Measurements from ENCODE around the gene KCNIP1.

KCNIP1 gene

GRCh38 chr5:170482511-170482910 is 21.3 kb upstream of the KCNIP1 start:
- Histone ChIP-seq H3K9me3 (ENCODE audit: control insufficient read depth, low read length) (no peaks in the 10 kb centered on the region), H3K27me3 (replicated peaks; ENCODE audit: control insufficient read depth, insufficient read depth, low read length, poor library complexity, severe bottlenecking) (no peaks in the 10 kb centered on the region), H3K36me3 (ENCODE audit: control insufficient read depth, insufficient read depth, low read length) (no peaks in the 10 kb centered on the region), H3K27ac (ENCODE audit: insufficient read depth, low read length, poor library complexity, severe bottlenecking) (no peak overlapping the region), H3K4me3 (ENCODE audit: insufficient read depth, low read depth, low read length, poor library complexity, severe bottlenecking) (no peak overlapping the region), H3K4me1 (ENCODE audit: control insufficient read depth, insufficient read depth, low read length, poor library complexity, severe bottlenecking) (no peaks in the 10 kb centered on the region)
- DNase-seq, result no peak

- H3K4me1 ChIP-seq (ENCODE audit: control insufficient read depth, insufficient read depth, low read length, poor library complexity, severe bottlenecking), result no peaks in the 10 kb centered on the region
- no peak overlapping the region for H3K27ac ChIP-seq (ENCODE audit: insufficient read depth, low read length, poor library complexity, severe bottlenecking)
- H3K27me3 ChIP-seq (replicated peaks; ENCODE audit: control insufficient read depth, insufficient read depth, low read length, poor library complexity, severe bottlenecking), result no peaks in the 10 kb centered on the region
- no peak overlapping the region for H3K4me3 ChIP-seq (ENCODE audit: insufficient read depth, low read depth, low read length, poor library complexity, severe bottlenecking)
- no peak for DNase-seq
- H3K9me3 ChIP-seq (ENCODE audit: control insufficient read depth, low read length), result no peaks in the 10 kb centered on the region
- H3K36me3 ChIP-seq (ENCODE audit: control insufficient read depth, insufficient read depth, low read length), result no peaks in the 10 kb centered on the region
Observed at GRCh38 chr5:170483701-170484458, 19.9 kb upstream of the KCNIP1 start.

- no peaks in the 10 kb centered on the region for H3K27me3 ChIP-seq (replicated peaks; ENCODE audit: control insufficient read depth, insufficient read depth, low read length, poor library complexity, severe bottlenecking)
- no peaks in the 10 kb centered on the region for H3K36me3 ChIP-seq (ENCODE audit: control insufficient read depth, insufficient read depth, low read length)
- H3K4me1 ChIP-seq (ENCODE audit: control insufficient read depth, insufficient read depth, low read length, poor library complexity, severe bottlenecking), result no peaks in the 10 kb centered on the region
- no peaks in the 10 kb centered on the region for H3K9me3 ChIP-seq (ENCODE audit: control insufficient read depth, low read length)
- H3K4me3 ChIP-seq (ENCODE audit: insufficient read depth, low read depth, low read length, poor library complexity, severe bottlenecking), result no peak overlapping the region
- H3K27ac ChIP-seq (ENCODE audit: insufficient read depth, low read length, poor library complexity, severe bottlenecking), result no peak overlapping the region
- DNase-seq, result no peak
Observed at GRCh38 chr5:170484459-170484831, 19.4 kb upstream of the KCNIP1 start.

GRCh38 chr5:170484847-170485615 is 18.8 kb upstream of the KCNIP1 start:
- Histone ChIP-seq H3K9me3 (ENCODE audit: control insufficient read depth, low read length) (no peaks in the 10 kb centered on the region), H3K4me1 (ENCODE audit: control insufficient read depth, insufficient read depth, low read length, poor library complexity, severe bottlenecking) (no peaks in the 10 kb centered on the region), H3K27me3 (replicated peaks; ENCODE audit: control insufficient read depth, insufficient read depth, low read length, poor library complexity, severe bottlenecking) (no peaks in the 10 kb centered on the region), H3K27ac (ENCODE audit: insufficient read depth, low read length, poor library complexity, severe bottlenecking) (no peak overlapping the region), H3K36me3 (ENCODE audit: control insufficient read depth, insufficient read depth, low read length) (no peaks in the 10 kb centered on the region), H3K4me3 (ENCODE audit: insufficient read depth, low read depth, low read length, poor library complexity, severe bottlenecking) (no peak overlapping the region)
- no peak for DNase-seq

- Histone ChIP-seq H3K9me3 (ENCODE audit: control insufficient read depth, low read length) (no peaks in the 10 kb centered on the region), H3K27me3 (replicated peaks; ENCODE audit: control insufficient read depth, insufficient read depth, low read length, poor library complexity, severe bottlenecking) (no peaks in the 10 kb centered on the region), H3K27ac (ENCODE audit: insufficient read depth, low read length, poor library complexity, severe bottlenecking) (no peak overlapping the region), H3K4me1 (ENCODE audit: control insufficient read depth, insufficient read depth, low read length, poor library complexity, severe bottlenecking) (no peaks in the 10 kb centered on the region), H3K36me3 (ENCODE audit: control insufficient read depth, insufficient read depth, low read length) (no peaks in the 10 kb centered on the region), H3K4me3 (ENCODE audit: insufficient read depth, low read depth, low read length, poor library complexity, severe bottlenecking) (no peak overlapping the region)
- DNase-seq, result no peak
Observed at GRCh38 chr5:170485616-170485911, 18.3 kb upstream of the KCNIP1 start.

- Histone ChIP-seq H3K36me3 (ENCODE audit: control insufficient read depth, insufficient read depth, low read length) (no peaks in the 10 kb centered on the region), H3K9me3 (ENCODE audit: control insufficient read depth, low read length) (no peaks in the 10 kb centered on the region), H3K4me3 (ENCODE audit: insufficient read depth, low read depth, low read length, poor library complexity, severe bottlenecking) (no peak overlapping the region), H3K27ac (ENCODE audit: insufficient read depth, low read length, poor library complexity, severe bottlenecking) (no peak overlapping the region), H3K4me1 (ENCODE audit: control insufficient read depth, insufficient read depth, low read length, poor library complexity, severe bottlenecking) (no peaks in the 10 kb centered on the region), H3K27me3 (replicated peaks; ENCODE audit: control insufficient read depth, insufficient read depth, low read length, poor library complexity, severe bottlenecking) (no peaks in the 10 kb centered on the region)
- no peak for DNase-seq
Observed at GRCh38 chr5:170486371-170486770, 17.4 kb upstream of the KCNIP1 start.

GRCh38 chr5:170488570-170488969 is 15.2 kb upstream of the KCNIP1 start:
- Histone ChIP-seq H3K9me3 (ENCODE audit: control insufficient read depth, low read length) (no peaks in the 10 kb centered on the region), H3K27me3 (replicated peaks; ENCODE audit: control insufficient read depth, insufficient read depth, low read length, poor library complexity, severe bottlenecking) (no peaks in the 10 kb centered on the region), H3K4me3 (ENCODE audit: insufficient read depth, low read depth, low read length, poor library complexity, severe bottlenecking) (no peak overlapping the region), H3K27ac (ENCODE audit: insufficient read depth, low read length, poor library complexity, severe bottlenecking) (no peak overlapping the region), H3K36me3 (ENCODE audit: control insufficient read depth, insufficient read depth, low read length) (no peaks in the 10 kb centered on the region), H3K4me1 (ENCODE audit: control insufficient read depth, insufficient read depth, low read length, poor library complexity, severe bottlenecking) (no peaks in the 10 kb centered on the region)
- no peak for DNase-seq

GRCh38 chr5:170489199-170489598 is 14.6 kb upstream of the KCNIP1 start:
- Histone ChIP-seq H3K4me3 (ENCODE audit: insufficient read depth, low read depth, low read length, poor library complexity, severe bottlenecking) (no peak overlapping the region), H3K4me1 (ENCODE audit: control insufficient read depth, insufficient read depth, low read length, poor library complexity, severe bottlenecking) (no peaks in the 10 kb centered on the region), H3K36me3 (ENCODE audit: control insufficient read depth, insufficient read depth, low read length) (no peaks in the 10 kb centered on the region), H3K27ac (ENCODE audit: insufficient read depth, low read length, poor library complexity, severe bottlenecking) (no peak overlapping the region), H3K27me3 (replicated peaks; ENCODE audit: control insufficient read depth, insufficient read depth, low read length, poor library complexity, severe bottlenecking) (no peaks in the 10 kb centered on the region), H3K9me3 (ENCODE audit: control insufficient read depth, low read length) (no peaks in the 10 kb centered on the region)
- DNase-seq, result no peak

GRCh38 chr5:170490381-170490780 is 13.4 kb upstream of the KCNIP1 start:
- Histone ChIP-seq H3K9me3 (ENCODE audit: control insufficient read depth, low read length) (no peaks in the 10 kb centered on the region), H3K36me3 (ENCODE audit: control insufficient read depth, insufficient read depth, low read length) (no peaks in the 10 kb centered on the region), H3K27ac (ENCODE audit: insufficient read depth, low read length, poor library complexity, severe bottlenecking) (no peak overlapping the region), H3K4me3 (ENCODE audit: insufficient read depth, low read depth, low read length, poor library complexity, severe bottlenecking) (no peak overlapping the region), H3K4me1 (ENCODE audit: control insufficient read depth, insufficient read depth, low read length, poor library complexity, severe bottlenecking) (no peaks in the 10 kb centered on the region), H3K27me3 (replicated peaks; ENCODE audit: control insufficient read depth, insufficient read depth, low read length, poor library complexity, severe bottlenecking) (no peaks in the 10 kb centered on the region)
- no peak for DNase-seq

- no peaks in the 10 kb centered on the region for H3K27me3 ChIP-seq (replicated peaks; ENCODE audit: control insufficient read depth, insufficient read depth, low read length, poor library complexity, severe bottlenecking)
- no peak overlapping the region for H3K27ac ChIP-seq (ENCODE audit: insufficient read depth, low read length, poor library complexity, severe bottlenecking)
- no peak for DNase-seq
- H3K4me3 ChIP-seq (ENCODE audit: insufficient read depth, low read depth, low read length, poor library complexity, severe bottlenecking), result no peak overlapping the region
- H3K4me1 ChIP-seq (ENCODE audit: control insufficient read depth, insufficient read depth, low read length, poor library complexity, severe bottlenecking), result no peaks in the 10 kb centered on the region
- no peaks in the 10 kb centered on the region for H3K9me3 ChIP-seq (ENCODE audit: control insufficient read depth, low read length)
- no peaks in the 10 kb centered on the region for H3K36me3 ChIP-seq (ENCODE audit: control insufficient read depth, insufficient read depth, low read length)
Observed at GRCh38 chr5:170491479-170491878, 12.3 kb upstream of the KCNIP1 start.
